Measurements from ENCODE around the gene FGF14.

The FGF14 gene

GRCh38 chr13:101970341-101970740 is 431.5 kb downstream of the FGF14 start:
- no peak for DNase-seq

GRCh38 chr13:101967781-101968180 is 434.1 kb downstream of the FGF14 start:
- no peak for DNase-seq

- no peak for DNase-seq
These were observed 434.6 kb downstream of the FGF14 start for GRCh38 chr13:101967216-101967615.

GRCh38 chr13:101965096-101965495 is 436.8 kb downstream of the FGF14 start:
- no peak for DNase-seq

GRCh38 chr13:101959016-101959415 is 442.8 kb downstream of the FGF14 start:
- no peak for DNase-seq

- DNase-seq, result no peak
These were observed 446.1 kb downstream of the FGF14 start for GRCh38 chr13:101955764-101956163.

GRCh38 chr13:101951114-101951513 is 450.7 kb downstream of the FGF14 start:
- DNase-seq, result no peak

- no peak for DNase-seq
These were observed 452.2 kb downstream of the FGF14 start for GRCh38 chr13:101949681-101950080.

GRCh38 chr13:101946401-101946800 is 455.4 kb downstream of the FGF14 start:
- DNase-seq, result no peak

GRCh38 chr13:101945435-101945834 is 456.4 kb downstream of the FGF14 start:
- DNase-seq, result no peak

- DNase-seq, result no peak
These were observed 457.3 kb downstream of the FGF14 start for GRCh38 chr13:101944521-101944920.

GRCh38 chr13:101942535-101943157 is 459.2 kb downstream of the FGF14 start:
- DNase-seq, result no peak

GRCh38 chr13:101942038-101942437 is 459.8 kb downstream of the FGF14 start:
- DNase-seq, result no peak

- DNase-seq, result no peak
These were observed 460.6 kb downstream of the FGF14 start for GRCh38 chr13:101941095-101941783.

- DNase-seq, result no peak
These were observed 462.5 kb downstream of the FGF14 start for GRCh38 chr13:101939370-101939769.

GRCh38 chr13:101935828-101936227 is 466.0 kb downstream of the FGF14 start:
- no peak for DNase-seq

GRCh38 chr13:101931186-101931585 is 470.7 kb downstream of the FGF14 start:
- no peak for DNase-seq

- no peak for DNase-seq
These were observed 471.5 kb downstream of the FGF14 start for GRCh38 chr13:101930331-101930730.

GRCh38 chr13:101925731-101926130 is 476.1 kb downstream of the FGF14 start:
- DNase-seq, result no peak

- no peak for DNase-seq
These were observed 482.2 kb downstream of the FGF14 start for GRCh38 chr13:101919541-101920181.

GRCh38 chr13:101917833-101918661 is 483.8 kb downstream of the FGF14 start:
- no peak for DNase-seq

- DNase-seq, result no peak
These were observed 484.4 kb downstream of the FGF14 start for GRCh38 chr13:101917475-101917810.

GRCh38 chr13:101916775-101917474 is 484.9 kb downstream of the FGF14 start:
- DNase-seq, result no peak

Measured in effector CD8-positive, alpha-beta T cell (primary cell).